H1 (cell line): ENCODE measurements around the gene GSDMA. TPM values are rescaled to one million over a fixed set of nuclear protein-coding genes. Genes with fewer than 3 reads are reported as not detected.

Source experiments
- CTCF ChIA-PET: fragments of 300-600 bp; sonication (Branson Sonifier 250); formaldehyde crosslinking; loops from one replicate; lab custom pipeline; 2021; ENCODE audit not compliant: partially characterized antibody; lab: Charles Lee
- POLR2A ChIA-PET: fragments of 300-600 bp; sonication (Branson Sonifier 250); formaldehyde crosslinking; loops from one replicate; lab custom pipeline; 2021; ENCODE audit warnings: inconsistent platforms; ENCODE audit not compliant: partially characterized antibody; lab: Charles Lee
- DNase-seq, 2 experiments: peaks; one replicate each; pipeline versions ENCODE4 v3.0.0 to v3.0.0-alpha.2; 2010 to 2022; ENCODE audit warnings: low spot score in 2 of 2, low read depth in 1 of 2, mixed read lengths in 1 of 2
- FAIRE-seq: peaks from 2 replicates; lab custom pipeline; 2011; peaks lifted over from hg19 to GRCh38; lab: Jason Lieb, UNC
- H2AFZ ChIP-seq: 2 replicates; pipeline ENCODE4 v1.8.1; 2012; ENCODE audit warnings: low read length, inconsistent platforms
- H2AK5ac ChIP-seq: 2 replicates; pipeline ENCODE4 v1.6.1; 2013; ENCODE audit warnings: low read depth, low read length
- H2BK120ac ChIP-seq: replicated peaks from 2 replicates; pipeline ENCODE3; 2013; ENCODE audit warnings: low read depth, low read length, inconsistent platforms
- H2BK12ac ChIP-seq: 2 replicates; pipeline ENCODE4 v1.6.1; 2013; ENCODE audit warnings: low read depth, low read length
- H2BK15ac ChIP-seq: 2 replicates; pipeline ENCODE4 v1.6.1; 2013; ENCODE audit warnings: low read length
- H2BK20ac ChIP-seq: 2 replicates; pipeline ENCODE4 v1.6.1; 2013; ENCODE audit warnings: low read length
- H2BK5ac ChIP-seq: 2 replicates; pipeline ENCODE4 v1.6.1; 2013; ENCODE audit warnings: low read depth, low read length
- H3K14ac ChIP-seq: 2 replicates; pipeline ENCODE4 v1.6.1; 2013; ENCODE audit warnings: inconsistent platforms; ENCODE audit not compliant: insufficient read length
- H3K18ac ChIP-seq: 2 replicates; pipeline ENCODE4 v1.6.1; 2013; ENCODE audit warnings: low read length; ENCODE audit errors: extremely low read depth
- H3K23ac ChIP-seq: 2 replicates; pipeline ENCODE4 v1.6.1; 2013; ENCODE audit warnings: inconsistent platforms; ENCODE audit not compliant: insufficient read length
- H3K23me2 ChIP-seq: 2 replicates; pipeline ENCODE4 v1.6.1; 2013; ENCODE audit warnings: low read depth, low read length
- H3K27ac ChIP-seq: 2 replicates; pipeline ENCODE4 v1.6.1; 2011; ENCODE audit warnings: low read depth, low read length, inconsistent platforms
- H3K27me3 ChIP-seq, 4 experiments: replicated peaks in 1 of 4; 1 replicate in 1 of 4; 2 replicates in 3 of 4; pipeline versions ENCODE4 v1.6.1 to v1.8.1; 2011 to 2013; ENCODE audit warnings: low read length in 3 of 4, mild to moderate bottlenecking in 3 of 4, inconsistent platforms in 2 of 4, mixed read lengths in 2 of 4, moderate library complexity in 1 of 4; ENCODE audit not compliant: control insufficient read depth in 3 of 4, insufficient read depth in 3 of 4; ENCODE audit errors: extremely low read depth in 1 of 4
- H3K36me3 ChIP-seq, 4 experiments: 2 replicates each; pipeline versions ENCODE4 v1.6.1 to v1.8.1; 2011 to 2013; ENCODE audit warnings: mild to moderate bottlenecking in 4 of 4, low read length in 3 of 4, moderate library complexity in 2 of 4, control low read depth in 1 of 4, inconsistent platforms in 1 of 4; ENCODE audit not compliant: insufficient read depth in 4 of 4, control insufficient read depth in 2 of 4
- H3K4ac ChIP-seq: replicated peaks from 2 replicates; pipeline ENCODE3; 2013; ENCODE audit warnings: low read length, low read depth, mixed read lengths, inconsistent platforms; ENCODE audit not compliant: insufficient read length
- H3K4me1 ChIP-seq, 4 experiments: replicated peaks in 1 of 4; 1 replicate in 1 of 4; 2 replicates in 3 of 4; pipeline versions ENCODE4 v1.6.1 to v1.8.1; 2011 to 2013; ENCODE audit warnings: low read length in 3 of 4, inconsistent platforms in 2 of 4, mixed read lengths in 1 of 4; ENCODE audit not compliant: insufficient read depth in 4 of 4, control insufficient read depth in 3 of 4
- H3K4me2 ChIP-seq, 2 experiments: 2 replicates each; pipeline versions ENCODE4 v1.6.1 to v1.8.1; 2011 to 2013; ENCODE audit warnings: low read depth in 2 of 2, low read length in 2 of 2, control low read depth in 1 of 2, inconsistent platforms in 1 of 2, mild to moderate bottlenecking in 1 of 2; ENCODE audit not compliant: insufficient read depth in 1 of 2
- H3K4me3 ChIP-seq, 4 experiments: fragments of 200-600, 300-600 bp in 1 of 4; sonication (generic), shearing (Covaris generic), sonication (Bioruptor Twin) in 1 of 4; 2 replicates each; pipeline versions ENCODE4 v1.5.1 to v1.8.1; 2011 to 2016; ENCODE audit warnings: low read length in 4 of 4, low read depth in 3 of 4, control low read depth in 2 of 4, inconsistent platforms in 2 of 4, mild to moderate bottlenecking in 2 of 4, mixed read lengths in 1 of 4, moderate library complexity in 1 of 4; ENCODE audit not compliant: insufficient read depth in 2 of 4; ENCODE audit errors: extremely low read depth in 1 of 4
- H3K56ac ChIP-seq: replicated peaks from 2 replicates; pipeline ENCODE3; 2013; ENCODE audit warnings: low read depth, mild to moderate bottlenecking, mixed read lengths, low read length, inconsistent platforms; ENCODE audit not compliant: insufficient read length
- H3K79me1 ChIP-seq: 2 replicates; pipeline ENCODE4 v1.6.1; 2013; ENCODE audit warnings: low read depth, low read length, control low read depth
- H3K79me2 ChIP-seq, 2 experiments: 2 replicates each; pipeline versions ENCODE4 v1.6.1 to v1.8.1; 2012 to 2013; ENCODE audit warnings: low read length in 2 of 2, mild to moderate bottlenecking in 2 of 2, inconsistent platforms in 1 of 2; ENCODE audit not compliant: insufficient read depth in 2 of 2, control insufficient read depth in 1 of 2
- H3K9ac ChIP-seq, 4 experiments: replicated peaks in 1 of 4; 1 replicate in 1 of 4; 2 replicates in 3 of 4; pipeline versions ENCODE4 v1.6.1 to v1.8.1; 2011 to 2013; ENCODE audit warnings: low read depth in 3 of 4, low read length in 3 of 4, control low read depth in 2 of 4, mild to moderate bottlenecking in 2 of 4, moderate library complexity in 2 of 4, inconsistent platforms in 1 of 4; ENCODE audit errors: extremely low read depth in 1 of 4
- H3K9me3 ChIP-seq, 2 experiments: 2 replicates each; pipeline versions ENCODE4 v1.6.1 to v1.8.1; 2012 to 2013; ENCODE audit warnings: mild to moderate bottlenecking in 2 of 2, moderate library complexity in 2 of 2, control low read depth in 1 of 2, inconsistent platforms in 1 of 2, low read depth in 1 of 2, low read length in 1 of 2, mixed read lengths in 1 of 2; ENCODE audit not compliant: insufficient read depth in 2 of 2
- H4K20me1 ChIP-seq, 2 experiments: replicated peaks in 1 of 2; 2 replicates each; pipeline versions ENCODE3 to v1.8.1; 2011 to 2013; ENCODE audit warnings: inconsistent platforms in 2 of 2, low read length in 2 of 2, mild to moderate bottlenecking in 1 of 2; ENCODE audit not compliant: insufficient read depth in 2 of 2, control insufficient read depth in 1 of 2
- H4K5ac ChIP-seq: 2 replicates; pipeline ENCODE4 v1.6.1; 2013; ENCODE audit warnings: low read length, low read depth, mixed read lengths, inconsistent platforms; ENCODE audit not compliant: insufficient read length
- H4K8ac ChIP-seq: 2 replicates; pipeline ENCODE4 v1.8.0; 2013; ENCODE audit warnings: mild to moderate bottlenecking, moderate library complexity, low read length, inconsistent platforms; ENCODE audit not compliant: insufficient read depth; ENCODE audit errors: extremely low read depth
- H4K91ac ChIP-seq: replicated peaks from 2 replicates; pipeline ENCODE3; 2013; ENCODE audit warnings: low read length, mixed read lengths, inconsistent platforms; ENCODE audit not compliant: insufficient read length
- EP300 ChIP-seq, 2 experiments: IDR thresholded peaks; 1 replicate in 1 of 2; 2 replicates in 1 of 2; pipeline ENCODE4 v1.6.1; 2011 to 2012; ENCODE audit warnings: low read depth in 2 of 2, low read length in 2 of 2, mild to moderate bottlenecking in 2 of 2, borderline replicate concordance in 1 of 2, inconsistent platforms in 1 of 2, moderate library complexity in 1 of 2
- FOSL1 ChIP-seq: IDR thresholded peaks from 2 replicates; pipeline ENCODE4 v1.6.1; 2011; ENCODE audit warnings: mild to moderate bottlenecking, low read depth, low read length, moderate library complexity; ENCODE audit not compliant: insufficient read depth
- NRF1 ChIP-seq: IDR thresholded peaks from 2 replicates; pipeline ENCODE4 v1.6.1; 2011; ENCODE audit warnings: mild to moderate bottlenecking, low read depth, low read length, improper control_type of control experiment
- PHF8 ChIP-seq: fragments of 200-600 bp; sonication (generic); conservative IDR thresholded peaks from 2 replicates; pipeline ENCODE4 v1.7.1; 2012; ENCODE audit warnings: low read depth, mild to moderate bottlenecking, inconsistent platforms, low read length, moderate library complexity
- RXRA ChIP-seq: IDR thresholded peaks from 2 replicates; pipeline ENCODE4 v1.6.1; 2011; ENCODE audit warnings: low read depth, mild to moderate bottlenecking, low read length, moderate library complexity; ENCODE audit not compliant: insufficient read depth
- TAF7 ChIP-seq: optimal IDR thresholded peaks from 2 replicates; pipeline ENCODE3; 2011; ENCODE audit warnings: low read depth, mild to moderate bottlenecking, inconsistent platforms, low read length, moderate library complexity, borderline replicate concordance
- WGBS, 2 experiments: shearing (Covaris generic) in 1 of 2; methylation state at CpG; one replicate each; pipeline versions ENCODE4 v1.1.6 to v1.1.7; 2013 to 2015; ENCODE audit warnings: low lambda C conversion rate in 2 of 2, mixed read lengths in 2 of 2, inconsistent platforms in 1 of 2, low coverage in 1 of 2, missing lambda C conversion rate in 1 of 2; ENCODE audit not compliant: insufficient replicate concordance in 2 of 2, insufficient coverage in 1 of 2, insufficient read length in 1 of 2; ENCODE audit errors: extremely low coverage in 1 of 2, missing lambda C conversion rate in 1 of 2; 5-methylcytosine and 5-hydroxymethylcytosine counted together
- polyA plus RNA-seq, 7 experiments: library from polyadenylated mRNA; depleted of rRNA in 3 of 7; stranded (reverse) in 5 of 7; unstranded in 2 of 7; fragments of >200 nt in 5 of 7; fragments of 200-250 nt in 2 of 7; gene quantifications; 1 replicate in 5 of 7; 2 replicates in 1 of 7; 4 replicates in 1 of 7; pipeline versions ENCODE4 v1.2.1 to v1.2.3, GENCODE V29; 2011 to 2013; ENCODE audit warnings: missing spikeins in 2 of 7, mixed read lengths in 2 of 7
- total RNA-seq: library from RNA; stranded (reverse); fragmentation: NEBNext Ultra II Directional; extraction: Animal tissue kit (Norgen Biotek cat#: 25700); gene quantifications from 2 replicates; pipeline ENCODE4 v1.2.1, GENCODE V29; 2021
- TF ChIP-seq, protein P1 (sequence below): IDR thresholded peaks from 2 replicates; pipeline ENCODE4 v1.6.1; 2012; ENCODE audit warnings: inconsistent platforms

The GSDMA gene
- total and polyA plus RNA-seq, 2 of the 8 experiments (the other 6 are each of a cell fraction or from before 2014, with no cell fraction given), result 0.03 TPM; not detected in 1

DNA sequence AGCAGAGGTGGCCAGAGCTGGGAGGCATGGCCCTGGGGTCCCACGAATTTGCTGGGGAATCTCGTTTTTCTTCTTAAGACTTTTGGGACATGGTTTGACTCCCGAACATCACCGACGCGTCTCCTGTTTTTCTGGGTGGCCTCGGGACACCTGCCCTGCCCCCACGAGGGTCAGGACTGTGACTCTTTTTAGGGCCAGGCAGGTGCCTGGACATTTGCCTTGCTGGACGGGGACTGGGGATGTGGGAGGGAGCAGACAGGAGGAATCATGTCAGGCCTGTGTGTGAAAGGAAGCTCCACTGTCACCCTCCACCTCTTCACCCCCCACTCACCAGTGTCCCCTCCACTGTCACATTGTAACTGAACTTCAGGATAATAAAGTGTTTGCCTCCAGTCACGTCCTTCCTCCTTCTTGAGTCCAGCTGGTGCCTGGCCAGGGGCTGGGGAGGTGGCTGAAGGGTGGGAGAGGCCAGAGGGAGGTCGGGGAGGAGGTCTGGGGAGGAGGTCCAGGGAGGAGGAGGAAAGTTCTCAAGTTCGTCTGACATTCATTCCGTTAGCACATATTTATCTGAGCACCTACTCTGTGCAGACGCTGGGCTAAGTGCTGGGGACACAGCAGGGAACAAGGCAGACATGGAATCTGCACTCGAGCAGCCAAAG is 54.7 kb downstream of the GSDMA start:
- Histone ChIP-seq H3K18ac (peak overlapping the region; percentile 10; the same call in 1 of the 2 replicates), H3K36me3 (peaks cover 2 to 12% (median 4%) of the 10 kb centered on the region in 4 experiments; a peak in 5 of 8 replicates), H3K27me3 (peaks cover 0 to 2% (median 0%) of the 10 kb centered on the region in 4 experiments; a peak in 2 of 7 replicates), H4K5ac (no peak overlapping the region), H3K4me3 (no peak overlapping the region), H3K4me1 (peaks cover 0 to 27% (median 18%) of the 10 kb centered on the region in 4 experiments; a peak in 6 of 7 replicates), H2AK5ac (peak overlapping the region; percentile 75; the same call in 1 of the 2 replicates), H2BK5ac (peak overlapping the region; percentile 88; the same call in 1 of the 2 replicates), H2BK15ac (peak overlapping the region; percentile 94; the same call in 1 of the 2 replicates), H3K9me3 (no peaks in the 10 kb centered on the region), H3K14ac (no peak overlapping the region), H2BK120ac (no peak overlapping the region), H3K79me1 (0 out of 2 replicates have a peak, but pooled peaks cover 2% of the 10 kb centered on the region), H3K23ac (no peak overlapping the region), H3K4me2 (peak overlapping the region; percentile 57 to 64; a peak in 3 of 4 replicates), H3K4ac (no peak overlapping the region), H2BK20ac (peak overlapping the region; percentile 44; the same call in 1 of the 2 replicates), H4K8ac (no peak overlapping the region), H3K79me2 (no peaks in the 10 kb centered on the region), H3K23me2 (no peaks in the 10 kb centered on the region; the same call in 1 of the 2 replicates), H2BK12ac (peak overlapping the region; percentile 64; the same call in 1 of the 2 replicates), H3K27ac (no peak overlapping the region), H4K20me1 (no peaks in the 10 kb centered on the region), H3K9ac (no peak overlapping the region), H3K56ac (no peak overlapping the region), H2AFZ (no peak overlapping the region), H4K91ac (no peak overlapping the region)
- POLR2A ChIA-PET, result interaction anchor here (0.7 to 4.6 kb wide), 19 partner anchors 8 to 289 kb away, joined by 3 to 42 read pairs (median 7); partner anchors contain the start of genes MED24, NR1D1 and PSMD3
- FAIRE-seq (no peak), DNase-seq (no peak)
- TF ChIP-seq, protein P1, sequence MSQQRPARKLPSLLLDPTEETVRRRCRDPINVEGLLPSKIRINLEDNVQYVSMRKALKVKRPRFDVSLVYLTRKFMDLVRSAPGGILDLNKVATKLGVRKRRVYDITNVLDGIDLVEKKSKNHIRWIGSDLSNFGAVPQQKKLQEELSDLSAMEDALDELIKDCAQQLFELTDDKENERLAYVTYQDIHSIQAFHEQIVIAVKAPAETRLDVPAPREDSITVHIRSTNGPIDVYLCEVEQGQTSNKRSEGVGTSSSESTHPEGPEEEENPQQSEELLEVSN, result no peak
- TF ChIP-seq RXRA, result no peak
- no peak for TF ChIP-seq PHF8
- no peak for TF ChIP-seq EP300 (IDR thresholded peaks at IDR 0.05; ENCODE audit: borderline replicate concordance in 1 of 2, low read depth in 2 of 2, low read length in 2 of 2)
- no peak for TF ChIP-seq TAF7
- TF ChIP-seq FOSL1, result no peak
- no peak for TF ChIP-seq NRF1
- 75% methylated on average over 15 of the region's 15 CpGs; no CpG with 5 or more reads in 1 of the 2 experiments for WGBS, 2 experiments
- CTCF ChIA-PET, result interaction anchor here (0.9 to 15.0 kb wide), 15 partner anchors 8 to 176 kb away, joined by 3 to 428 read pairs (median 5); no protein-coding TSS in a partner anchor
